Measurements from ENCODE around the gene ATP4B.

DNA sequence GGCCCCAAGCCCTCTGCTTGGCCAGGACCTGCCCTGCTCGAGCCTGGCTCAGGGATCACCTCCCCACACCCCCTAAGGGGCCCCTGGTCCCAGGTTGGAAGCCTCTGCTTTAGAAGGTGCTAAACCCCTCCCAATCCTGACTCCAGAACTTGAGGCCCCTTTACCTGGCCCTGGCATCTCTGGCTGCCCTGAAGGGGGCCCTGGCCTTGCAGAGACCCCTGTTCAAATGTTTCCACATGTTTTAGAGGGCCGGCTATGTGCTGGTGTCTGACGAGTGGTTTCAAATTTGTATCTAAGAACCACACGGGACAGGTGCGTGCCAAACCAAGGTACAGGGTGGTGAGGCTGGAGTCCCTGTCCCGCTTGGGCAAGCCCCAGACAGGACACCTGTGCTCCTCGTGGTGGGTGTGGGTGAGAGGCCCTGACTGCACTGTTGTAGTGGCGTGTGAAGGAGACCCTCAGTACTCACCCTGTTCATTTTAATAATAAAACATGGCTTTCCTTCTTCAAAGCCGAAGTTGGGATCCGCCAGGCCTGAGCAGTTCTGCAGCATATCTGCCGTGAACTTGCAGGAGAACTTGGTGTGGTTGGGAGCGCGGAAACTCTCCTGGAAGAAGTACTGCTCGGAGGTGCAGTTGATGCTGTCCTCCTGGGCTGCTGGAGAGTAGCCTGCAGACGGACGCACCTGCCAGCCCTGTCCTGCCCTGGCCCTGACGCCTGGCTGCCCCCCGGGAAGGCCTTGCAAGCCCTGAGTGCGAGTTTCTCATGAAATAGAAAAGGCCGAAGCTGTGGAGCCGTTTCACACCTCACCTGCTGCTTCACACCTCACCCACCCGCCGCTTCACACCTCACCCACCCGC, 5.4 kb downstream of the ATP4B start:
- TF ChIP-seq, protein P1, sequence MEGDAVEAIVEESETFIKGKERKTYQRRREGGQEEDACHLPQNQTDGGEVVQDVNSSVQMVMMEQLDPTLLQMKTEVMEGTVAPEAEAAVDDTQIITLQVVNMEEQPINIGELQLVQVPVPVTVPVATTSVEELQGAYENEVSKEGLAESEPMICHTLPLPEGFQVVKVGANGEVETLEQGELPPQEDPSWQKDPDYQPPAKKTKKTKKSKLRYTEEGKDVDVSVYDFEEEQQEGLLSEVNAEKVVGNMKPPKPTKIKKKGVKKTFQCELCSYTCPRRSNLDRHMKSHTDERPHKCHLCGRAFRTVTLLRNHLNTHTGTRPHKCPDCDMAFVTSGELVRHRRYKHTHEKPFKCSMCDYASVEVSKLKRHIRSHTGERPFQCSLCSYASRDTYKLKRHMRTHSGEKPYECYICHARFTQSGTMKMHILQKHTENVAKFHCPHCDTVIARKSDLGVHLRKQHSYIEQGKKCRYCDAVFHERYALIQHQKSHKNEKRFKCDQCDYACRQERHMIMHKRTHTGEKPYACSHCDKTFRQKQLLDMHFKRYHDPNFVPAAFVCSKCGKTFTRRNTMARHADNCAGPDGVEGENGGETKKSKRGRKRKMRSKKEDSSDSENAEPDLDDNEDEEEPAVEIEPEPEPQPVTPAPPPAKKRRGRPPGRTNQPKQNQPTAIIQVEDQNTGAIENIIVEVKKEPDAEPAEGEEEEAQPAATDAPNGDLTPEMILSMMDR (IDR thresholded peaks at IDR 0.05): no peak
- TF ChIP-seq POLR2A (IDR thresholded peaks at IDR 0.05): no peak
